ENCODE results near the gene NAPA.

DNA sequence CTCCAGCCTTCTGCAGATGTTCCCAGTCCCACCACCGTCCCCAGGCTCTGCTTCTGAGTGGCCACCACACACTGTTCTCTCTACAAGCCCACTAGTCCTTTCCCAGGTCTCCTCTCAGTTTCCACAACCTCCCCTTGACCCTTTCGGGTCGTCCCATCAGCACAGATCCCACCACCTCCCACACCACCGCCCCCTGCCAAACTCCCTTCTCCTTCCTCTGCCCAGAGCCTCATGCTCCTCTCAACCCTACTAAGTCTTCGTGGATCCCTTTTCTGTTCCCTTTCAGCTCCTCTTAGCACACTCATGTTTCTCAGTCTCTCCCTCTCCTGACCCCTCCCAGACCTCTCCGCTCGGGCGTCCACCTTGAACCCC, 1.9 kb downstream of the NAPA start:
- TF ChIP-seq POLR2A (IDR thresholded peaks at IDR 0.05): no peak
- TF ChIP-seq, protein P1, sequence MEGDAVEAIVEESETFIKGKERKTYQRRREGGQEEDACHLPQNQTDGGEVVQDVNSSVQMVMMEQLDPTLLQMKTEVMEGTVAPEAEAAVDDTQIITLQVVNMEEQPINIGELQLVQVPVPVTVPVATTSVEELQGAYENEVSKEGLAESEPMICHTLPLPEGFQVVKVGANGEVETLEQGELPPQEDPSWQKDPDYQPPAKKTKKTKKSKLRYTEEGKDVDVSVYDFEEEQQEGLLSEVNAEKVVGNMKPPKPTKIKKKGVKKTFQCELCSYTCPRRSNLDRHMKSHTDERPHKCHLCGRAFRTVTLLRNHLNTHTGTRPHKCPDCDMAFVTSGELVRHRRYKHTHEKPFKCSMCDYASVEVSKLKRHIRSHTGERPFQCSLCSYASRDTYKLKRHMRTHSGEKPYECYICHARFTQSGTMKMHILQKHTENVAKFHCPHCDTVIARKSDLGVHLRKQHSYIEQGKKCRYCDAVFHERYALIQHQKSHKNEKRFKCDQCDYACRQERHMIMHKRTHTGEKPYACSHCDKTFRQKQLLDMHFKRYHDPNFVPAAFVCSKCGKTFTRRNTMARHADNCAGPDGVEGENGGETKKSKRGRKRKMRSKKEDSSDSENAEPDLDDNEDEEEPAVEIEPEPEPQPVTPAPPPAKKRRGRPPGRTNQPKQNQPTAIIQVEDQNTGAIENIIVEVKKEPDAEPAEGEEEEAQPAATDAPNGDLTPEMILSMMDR (IDR thresholded peaks at IDR 0.05): no peak

All from testis (tissue), 2 donors.